ENCODE results near the gene NSMCE1.

Gene NSMCE1

DNA sequence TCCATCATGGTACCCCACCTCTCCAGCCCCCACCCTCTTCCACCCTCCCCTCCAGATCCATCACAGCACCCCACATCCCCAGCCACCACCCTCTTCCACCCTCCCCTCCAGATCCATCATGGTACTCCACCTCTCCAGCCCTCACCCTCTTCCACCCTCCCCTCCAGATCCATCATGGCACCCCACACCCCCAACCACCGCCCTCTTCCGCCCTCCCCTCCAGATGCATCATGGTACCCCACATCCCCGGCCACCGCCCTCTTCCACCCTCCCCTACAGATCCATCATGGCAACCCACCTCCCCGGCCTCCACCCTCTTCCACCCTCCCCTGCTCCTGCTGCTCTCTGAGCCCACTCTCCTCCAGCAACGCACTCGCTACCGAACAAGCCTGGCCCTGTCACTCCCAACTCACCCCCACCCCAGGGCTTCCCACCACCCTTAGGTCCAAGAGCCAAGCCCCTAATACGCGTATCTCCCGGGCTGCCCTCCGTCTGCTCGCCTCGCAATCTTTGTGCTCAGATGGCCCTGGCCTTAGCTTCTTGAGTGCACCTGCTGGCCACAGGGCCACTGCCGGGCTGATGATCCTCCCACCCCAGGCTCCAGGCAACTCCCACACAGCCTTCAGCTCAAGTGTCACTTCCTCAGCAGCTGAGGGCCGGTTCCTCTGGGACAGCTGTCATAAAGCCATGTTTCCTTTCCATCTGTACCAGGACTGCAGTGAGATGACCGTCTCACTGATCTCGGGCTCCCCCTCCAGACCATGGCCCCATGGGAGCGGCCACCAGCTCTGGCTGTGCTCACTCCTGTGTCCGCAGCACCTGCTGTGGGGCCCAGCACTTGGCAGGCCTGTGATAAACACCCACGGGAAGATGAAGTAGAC is 39.7 kb downstream of the NSMCE1 start:
- DNase-seq, result no peak

DNA sequence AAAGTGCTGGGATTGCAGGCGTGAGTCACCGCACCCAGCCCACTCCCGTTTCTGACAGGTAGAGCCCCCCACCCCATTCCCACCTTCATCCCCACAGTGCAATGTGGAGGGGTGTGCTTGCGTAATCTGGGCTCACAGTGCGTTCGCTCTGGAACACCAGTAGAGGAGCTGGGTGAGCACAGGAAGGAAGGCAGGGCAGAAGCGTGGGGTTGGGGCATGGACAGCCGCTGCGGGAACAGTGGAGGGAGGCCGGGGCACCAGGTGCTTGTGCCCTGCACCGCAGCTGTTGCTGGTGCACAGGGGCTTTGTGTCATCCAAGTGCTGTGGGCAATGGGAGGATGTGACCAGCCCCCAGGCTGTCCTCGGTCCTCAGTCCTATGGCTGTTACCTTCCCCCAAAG is 40.5 kb downstream of the NSMCE1 start:
- DNase-seq, result no peak

DNA sequence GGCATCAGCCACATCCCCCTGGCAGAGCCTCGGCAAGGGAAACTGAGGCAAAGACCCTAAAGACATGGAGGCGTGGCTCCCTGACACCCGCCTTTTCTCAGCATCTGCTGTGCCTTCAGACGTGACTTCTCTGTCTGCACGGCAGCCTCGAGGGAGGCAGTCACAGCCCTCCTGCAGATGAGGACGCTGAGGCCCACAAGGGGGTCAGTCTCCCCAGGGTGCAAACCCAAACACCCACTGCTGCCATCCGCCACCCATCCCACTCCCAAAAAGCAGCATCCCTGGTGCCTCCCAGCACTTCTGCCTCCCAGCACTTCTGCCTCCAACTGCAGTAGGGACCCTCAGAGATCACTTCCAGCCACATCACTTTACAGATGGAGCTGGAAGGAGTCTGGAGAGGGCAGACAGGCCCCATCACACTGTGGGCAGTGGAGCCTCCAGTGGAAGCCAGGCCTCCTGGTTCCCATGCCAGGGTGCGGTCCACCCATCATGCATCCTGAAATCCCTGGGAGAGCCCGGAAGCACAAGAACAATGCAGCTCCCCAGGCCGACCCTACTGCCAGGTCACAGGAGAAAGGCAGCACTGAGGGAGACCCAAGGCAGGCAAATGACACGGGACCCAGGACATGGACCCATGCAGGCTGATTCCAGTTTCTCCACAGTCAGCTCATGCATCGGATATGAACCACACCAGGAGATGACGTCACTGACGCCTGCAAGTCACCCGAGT is 41.4 kb downstream of the NSMCE1 start:
- no peak for DNase-seq

DNA sequence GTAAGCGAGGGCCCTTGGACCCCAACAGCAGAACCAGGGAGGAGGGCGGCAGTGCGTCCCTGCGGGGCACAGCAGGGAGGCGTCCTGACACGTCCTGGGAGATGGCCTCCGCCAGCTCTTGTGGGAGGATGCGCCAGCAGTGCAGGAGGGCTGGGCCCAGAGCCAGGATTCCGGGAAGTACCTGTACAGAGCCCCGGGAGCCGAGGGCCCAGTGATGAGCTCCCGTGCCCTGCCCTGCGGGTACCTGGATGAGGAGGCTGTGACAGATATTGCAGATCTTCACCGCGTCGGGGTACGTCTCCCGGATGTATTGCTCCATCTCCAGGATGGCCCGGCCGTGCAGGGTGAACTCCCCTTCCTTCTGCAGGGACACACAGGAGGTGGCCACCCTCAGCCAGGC is 42.1 kb downstream of the NSMCE1 start:
- no peak for DNase-seq

DNA sequence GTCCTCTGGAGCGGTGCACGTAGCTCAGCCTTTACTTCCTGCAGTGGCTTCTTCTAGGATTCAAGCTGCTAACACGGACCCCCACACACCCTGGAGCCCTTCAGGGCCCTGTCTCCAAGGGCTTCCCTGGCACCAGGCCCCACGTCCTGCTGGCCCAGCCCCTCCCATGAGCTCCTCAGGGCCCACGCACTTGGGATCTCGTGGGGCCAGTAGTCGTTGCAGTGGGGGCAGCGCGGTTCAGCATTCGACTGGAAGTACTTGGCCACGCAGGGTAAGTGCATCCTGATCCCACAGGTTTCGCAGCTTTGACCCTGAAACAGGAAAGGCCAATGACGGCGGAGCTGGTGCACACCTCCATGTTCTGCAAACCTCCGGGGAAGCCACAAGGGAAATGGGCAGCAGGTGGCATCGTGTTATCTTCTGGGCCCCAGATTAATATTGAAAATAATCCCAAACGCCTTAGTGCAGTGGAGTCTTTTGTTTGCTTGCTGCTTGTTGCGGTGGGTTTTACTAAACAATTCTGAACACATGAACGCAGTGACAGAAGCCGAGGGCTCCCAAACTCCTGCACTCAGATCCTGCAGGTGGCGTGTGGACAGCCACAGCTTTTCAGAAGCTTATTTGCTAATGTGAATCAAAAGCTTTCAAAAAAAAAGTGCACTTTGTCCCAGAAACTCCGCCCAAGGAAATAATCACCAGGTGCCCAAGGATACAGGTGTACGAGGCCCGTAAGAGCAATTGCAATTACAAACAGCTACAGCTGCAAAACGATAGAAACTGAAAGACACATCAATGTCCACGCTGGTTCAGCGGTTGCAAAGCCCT is 42.8 kb downstream of the NSMCE1 start:
- DNase-seq, result no peak

DNA sequence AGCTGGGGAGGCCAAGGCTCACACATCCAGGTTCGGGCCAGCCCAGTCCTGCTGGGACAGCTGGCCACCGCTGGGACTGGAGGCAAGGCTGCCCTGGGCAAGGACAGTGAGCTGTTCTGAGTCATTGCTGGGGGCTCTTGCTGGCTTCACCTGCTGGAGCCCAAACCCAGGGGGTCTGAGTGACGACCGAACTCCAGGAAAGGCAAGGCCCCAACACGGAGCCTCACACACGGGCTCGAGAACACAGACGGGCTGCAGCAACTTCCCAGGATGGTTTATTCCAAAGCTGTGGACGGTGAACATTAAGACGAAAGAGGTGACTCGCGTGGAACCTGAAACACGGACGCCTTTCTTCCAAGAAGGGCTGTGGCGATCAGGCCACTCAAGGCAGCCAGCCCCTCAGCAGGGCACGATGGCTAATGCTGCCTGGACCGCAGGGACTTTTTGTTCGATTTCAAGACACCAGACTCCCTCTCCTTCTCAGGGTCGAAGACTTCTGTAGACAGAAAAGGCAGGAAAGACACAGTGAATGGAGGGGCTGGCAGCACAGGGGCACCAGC is 43.8 kb downstream of the NSMCE1 start:
- DNase-seq, result no peak

DNA sequence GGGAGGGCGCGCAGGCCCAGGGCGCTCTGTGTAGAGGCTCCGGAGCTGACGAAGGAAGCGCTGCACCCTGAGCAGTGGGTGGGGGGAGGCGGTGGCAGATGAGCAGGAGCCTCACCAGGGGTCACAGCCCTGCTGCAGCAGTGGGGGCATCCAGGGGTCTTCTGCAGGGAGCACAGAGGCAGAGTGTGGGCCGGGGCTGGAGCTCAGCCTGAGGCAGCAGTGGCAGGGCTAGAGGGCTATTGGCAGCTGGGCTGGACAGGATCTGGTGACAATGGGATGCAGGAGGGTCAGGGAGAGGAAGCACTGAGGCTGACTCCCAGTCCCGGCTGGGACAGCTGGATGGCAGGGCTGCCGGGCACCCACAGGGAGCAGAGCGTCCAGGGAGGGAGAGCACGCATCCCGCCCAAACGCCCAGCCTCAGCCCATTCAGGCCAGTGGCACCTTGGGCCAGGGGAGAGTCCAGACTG is 44.3 kb downstream of the NSMCE1 start:
- no peak for DNase-seq

DNA sequence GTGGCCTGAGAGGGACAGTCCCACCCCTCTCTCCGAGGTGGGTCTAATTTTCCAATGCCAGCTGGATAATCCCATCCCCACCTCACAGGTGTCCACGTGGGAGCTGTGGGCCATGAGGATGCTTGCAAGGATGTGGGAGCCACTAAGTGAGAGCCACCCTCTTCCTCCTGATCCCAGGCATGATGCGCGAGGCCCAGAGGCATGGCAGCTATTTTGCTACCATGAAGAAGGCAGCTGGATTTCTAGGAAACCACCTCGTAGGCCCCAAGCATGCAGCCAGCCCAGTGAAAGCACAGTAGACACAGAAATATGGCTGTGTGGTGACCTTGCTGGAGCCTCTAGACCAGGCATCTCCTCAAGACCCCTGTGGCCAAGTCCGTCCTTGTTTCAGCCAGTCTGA is 44.9 kb downstream of the NSMCE1 start:
- DNase-seq, result no peak

DNA sequence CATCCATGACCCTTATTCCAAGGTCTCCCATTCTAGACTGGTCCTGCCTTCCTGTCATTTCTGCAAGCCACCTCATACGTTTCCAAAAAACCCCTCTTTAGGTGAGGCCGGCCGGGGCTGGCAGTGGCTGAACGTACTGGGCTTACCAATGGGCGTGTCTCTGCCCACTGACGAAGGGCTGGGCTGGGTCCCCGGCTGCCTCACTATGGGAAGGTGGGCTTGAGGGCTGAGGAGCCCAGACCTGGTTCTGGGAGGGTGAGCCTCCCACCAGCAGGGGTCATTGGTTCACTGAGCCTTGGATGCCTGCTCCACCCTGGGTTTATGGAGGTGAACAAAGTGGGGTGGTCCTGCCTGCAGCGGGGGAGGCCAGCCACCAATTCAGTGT is 45.4 kb downstream of the NSMCE1 start:
- DNase-seq, result no peak

DNA sequence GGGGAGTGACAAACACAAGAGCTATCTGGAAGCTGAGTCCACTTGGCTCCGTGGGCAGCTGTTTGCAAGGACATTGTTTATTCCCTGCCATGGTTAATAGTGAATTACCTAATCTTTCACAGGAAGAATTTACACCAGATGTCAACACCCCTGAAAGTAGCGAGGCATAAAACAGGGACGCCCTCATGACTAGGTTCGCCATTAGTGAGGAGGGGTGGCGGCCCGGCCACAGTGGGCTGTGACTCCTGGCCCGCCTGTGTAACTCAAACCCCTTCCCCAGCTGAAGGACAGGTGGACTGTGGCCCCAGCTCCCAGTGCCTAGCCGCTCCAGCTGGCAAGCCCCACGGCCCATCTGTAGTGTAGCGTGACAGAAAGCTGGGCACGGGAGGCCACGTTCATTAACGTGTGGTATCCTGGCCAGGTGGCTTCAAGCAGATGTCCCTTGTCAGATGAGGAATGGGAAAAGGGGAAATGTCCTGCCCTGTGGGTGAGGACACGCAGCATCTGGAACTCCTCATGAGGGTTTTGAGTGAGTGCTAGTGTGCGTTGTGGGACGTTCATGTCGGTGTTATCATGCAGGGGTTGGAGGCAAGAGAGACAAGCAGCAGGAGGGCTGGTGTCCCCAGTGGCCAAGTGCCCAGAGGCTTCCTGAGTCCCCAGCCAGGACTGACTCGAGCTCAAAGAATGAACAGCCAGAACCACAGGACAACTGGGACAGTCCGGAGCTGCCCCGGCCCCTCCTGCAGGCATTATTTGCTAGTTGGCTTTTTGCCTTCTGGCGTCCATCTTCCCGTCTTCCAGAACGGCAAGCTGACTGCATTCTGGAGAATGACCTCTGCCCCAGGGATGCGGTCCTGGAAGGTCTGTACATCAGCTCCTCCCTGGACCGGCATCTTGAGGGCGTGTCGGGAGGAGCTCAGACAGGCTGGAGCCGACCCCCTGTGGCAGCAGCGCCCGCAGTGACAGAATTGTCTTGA is 46.0 kb downstream of the NSMCE1 start:
- DNase-seq, result peak; percentile 72

DNA sequence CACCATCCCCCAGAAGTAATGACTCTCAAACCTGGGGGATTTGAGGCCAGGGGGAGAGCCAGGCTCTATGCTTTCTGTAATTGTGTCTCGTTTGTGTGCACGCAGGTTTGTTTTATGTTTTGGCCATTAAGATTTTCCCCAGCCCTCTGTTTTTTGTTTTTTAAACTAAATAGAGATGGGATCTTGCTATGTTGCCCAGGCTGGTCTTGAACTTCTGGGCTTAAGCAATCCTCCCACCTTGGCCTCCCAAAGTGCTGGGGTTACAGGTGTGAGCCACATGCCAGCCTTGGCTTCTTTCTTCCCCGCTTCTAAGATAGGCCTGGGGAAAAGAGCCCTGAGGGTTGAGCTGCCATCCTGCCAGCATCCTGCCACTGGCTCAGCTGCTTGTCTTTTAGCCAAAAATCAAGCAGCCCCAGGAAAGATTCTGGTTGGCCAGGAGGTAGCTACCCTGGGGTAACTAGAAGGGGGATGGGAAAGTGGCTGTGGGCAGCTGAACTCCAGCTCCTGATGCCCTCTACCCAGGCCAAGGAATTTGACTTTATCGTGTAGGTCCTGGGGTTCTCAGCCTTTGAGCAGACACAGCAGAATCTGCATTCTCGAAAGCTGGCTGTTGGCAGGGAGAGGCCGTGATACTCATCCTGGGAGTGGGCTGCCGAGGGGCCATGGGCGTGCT is 46.9 kb downstream of the NSMCE1 start:
- no peak for DNase-seq

DNA sequence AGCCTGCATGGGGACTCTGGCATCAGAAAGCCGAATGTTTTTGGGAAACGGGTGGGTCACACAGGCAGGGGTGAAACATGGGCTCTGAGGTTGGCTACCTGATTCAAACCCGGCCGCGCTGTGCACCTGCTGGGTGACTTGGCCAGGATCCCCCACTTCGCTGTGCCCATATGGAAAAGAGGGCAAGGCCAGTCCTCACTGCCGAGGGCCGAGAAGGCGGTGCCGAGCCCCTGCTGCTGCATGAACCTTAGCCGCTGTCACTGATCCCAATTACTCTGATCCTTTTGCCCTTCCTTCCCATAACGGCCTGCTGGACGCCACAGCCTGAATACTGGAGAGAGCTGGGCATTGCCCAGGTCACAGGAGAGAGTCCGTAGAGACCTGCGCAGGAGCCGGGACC is 47.6 kb downstream of the NSMCE1 start:
- no peak for DNase-seq

DNA sequence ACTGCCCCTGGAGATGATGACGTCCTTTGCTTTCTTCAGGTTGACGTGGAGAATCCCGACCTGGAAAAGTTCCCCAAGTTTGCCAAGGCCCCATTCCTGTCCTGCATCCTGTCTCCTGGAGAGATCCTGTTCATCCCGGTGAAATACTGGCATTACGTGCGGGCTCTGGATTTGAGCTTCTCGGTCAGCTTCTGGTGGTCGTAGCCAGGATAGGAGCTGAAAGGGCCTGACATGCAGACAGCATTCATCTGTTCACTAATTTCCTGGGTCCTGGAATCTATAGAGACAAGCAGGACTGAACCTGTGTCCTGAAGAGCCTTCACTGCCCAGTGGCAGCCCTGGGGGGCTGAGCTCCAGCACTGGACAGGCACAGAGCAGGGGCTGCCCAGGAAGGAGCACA is 48.0 kb downstream of the NSMCE1 start:
- DNase-seq, result no peak

DNA sequence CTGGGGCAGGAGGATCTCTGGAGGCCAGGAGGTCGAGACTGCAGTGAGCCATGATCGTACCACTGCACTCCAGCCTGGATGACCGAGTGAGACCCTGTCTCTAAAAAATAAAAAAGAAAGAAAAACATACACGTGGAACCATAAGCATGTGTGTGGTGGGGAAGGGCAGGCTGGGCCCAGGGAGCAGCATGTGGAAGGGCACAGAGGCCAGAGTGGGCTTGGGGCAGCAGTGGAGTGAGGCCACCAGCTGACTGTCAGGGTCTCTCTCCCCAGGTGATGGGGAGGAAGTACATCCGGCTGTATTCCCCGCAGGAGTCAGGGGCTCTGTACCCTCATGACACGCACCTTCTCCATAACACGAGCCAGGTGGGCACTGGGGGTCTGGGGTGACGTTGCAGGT is 48.5 kb downstream of the NSMCE1 start:
- no peak for DNase-seq

DNA sequence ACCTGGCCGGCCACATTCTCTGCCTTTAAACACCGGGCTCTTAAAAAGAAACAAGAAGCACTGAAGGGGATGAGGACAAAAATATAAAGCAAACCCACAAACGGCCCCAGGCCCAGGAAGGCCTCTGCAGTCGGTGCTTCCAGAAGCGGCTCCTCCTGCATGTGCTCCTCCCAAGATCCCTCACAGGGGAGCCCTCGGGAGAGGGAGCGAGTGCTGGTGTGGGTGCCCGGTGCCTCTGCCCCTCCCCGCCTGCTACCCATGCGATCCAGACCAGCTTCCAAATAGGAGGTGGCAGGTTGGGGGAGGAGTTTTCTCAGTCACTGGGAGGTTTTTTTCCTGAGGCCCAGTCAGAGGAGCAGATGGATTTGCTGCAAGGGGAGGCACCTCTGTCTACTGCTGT is 49.4 kb downstream of the NSMCE1 start:
- DNase-seq, result no peak

DNA sequence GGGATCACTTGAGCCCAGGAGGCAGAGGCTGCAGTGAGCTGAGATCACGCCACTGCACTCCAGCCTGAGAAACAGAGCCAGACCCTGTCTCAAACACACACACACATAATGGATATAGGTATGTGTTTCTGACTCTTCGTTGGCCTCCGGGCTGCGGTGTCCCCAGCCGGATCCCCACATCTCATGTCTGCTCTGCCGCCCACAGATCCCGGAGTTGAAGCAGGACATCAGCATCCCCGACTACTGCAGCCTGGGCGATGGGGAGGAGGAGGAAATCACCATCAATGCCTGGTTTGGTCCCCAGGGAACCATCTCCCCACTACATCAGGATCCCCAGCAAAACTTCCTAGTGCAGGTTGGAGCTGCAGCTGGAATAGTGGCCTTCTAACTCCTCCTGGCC is 49.8 kb downstream of the NSMCE1 start:
- DNase-seq, result no peak

DNA sequence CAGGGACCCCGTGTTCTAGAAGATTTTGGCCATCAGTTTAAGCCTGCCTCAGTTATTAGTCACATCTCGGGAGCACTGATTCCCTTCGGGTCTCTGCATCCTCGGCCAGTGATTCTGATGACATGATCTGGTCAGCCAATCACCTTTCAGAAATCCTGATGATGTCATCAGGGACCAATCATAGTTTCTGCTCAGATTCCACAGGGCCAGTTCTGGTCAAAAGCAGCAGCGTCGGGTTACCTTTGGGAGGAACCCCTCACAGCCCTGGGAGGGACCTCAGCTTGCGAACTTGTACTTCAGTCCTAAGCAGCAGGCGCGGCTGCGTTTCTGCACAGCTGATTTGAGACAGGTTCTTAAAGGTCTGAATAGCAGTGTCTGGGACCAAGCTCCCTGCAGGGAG is 51.3 kb downstream of the NSMCE1 start:
- no peak for DNase-seq

DNA sequence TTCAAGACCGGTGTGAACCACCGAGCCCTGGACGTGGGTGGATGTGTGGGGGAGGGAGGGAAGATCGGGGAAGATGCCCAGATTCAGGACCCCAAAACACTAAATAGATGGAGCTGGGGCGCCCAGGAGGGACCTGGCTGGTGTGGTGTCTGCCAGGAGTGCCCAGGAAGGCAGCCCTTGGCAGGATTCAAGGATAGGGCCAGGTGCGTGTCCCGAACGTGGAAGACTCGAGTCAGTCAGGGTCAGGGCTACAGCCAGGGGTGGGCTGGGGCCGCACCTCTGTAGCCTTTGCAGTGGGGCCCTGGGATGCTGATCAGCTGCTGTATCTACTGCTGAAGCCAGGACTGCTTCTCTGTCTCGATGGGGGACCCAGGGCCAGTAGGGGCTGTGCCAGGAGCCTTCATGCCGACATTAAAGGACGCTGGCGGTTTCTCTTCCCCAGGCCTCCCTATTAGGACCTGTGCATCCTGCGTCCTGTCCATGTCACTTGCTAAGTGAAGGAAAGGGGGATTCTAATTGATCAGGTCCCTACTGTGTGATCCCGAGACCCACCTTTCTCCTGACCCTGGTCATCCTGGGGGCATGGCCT is 52.2 kb downstream of the NSMCE1 start:
- no peak for DNase-seq

DNA sequence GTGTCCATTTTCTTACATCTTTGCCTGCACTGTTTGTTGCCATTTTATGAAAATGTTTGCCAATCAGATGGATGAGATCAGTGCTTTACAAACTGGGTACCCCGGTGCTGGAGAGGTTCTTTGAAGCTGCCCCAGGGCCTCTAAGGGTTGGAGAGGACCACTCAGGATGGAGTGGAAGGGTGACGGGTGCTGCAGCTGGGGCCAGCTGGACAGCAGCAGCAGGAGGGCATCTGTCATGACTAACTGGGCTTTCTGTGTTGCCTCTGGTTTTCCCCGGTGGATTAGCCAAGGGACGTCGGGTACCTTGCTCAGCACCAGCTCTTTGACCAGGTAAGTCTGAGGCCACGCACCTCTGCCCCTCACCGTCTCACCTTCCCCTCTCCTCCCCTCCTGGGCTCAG is 52.9 kb downstream of the NSMCE1 start:
- DNase-seq, result no peak

DNA sequence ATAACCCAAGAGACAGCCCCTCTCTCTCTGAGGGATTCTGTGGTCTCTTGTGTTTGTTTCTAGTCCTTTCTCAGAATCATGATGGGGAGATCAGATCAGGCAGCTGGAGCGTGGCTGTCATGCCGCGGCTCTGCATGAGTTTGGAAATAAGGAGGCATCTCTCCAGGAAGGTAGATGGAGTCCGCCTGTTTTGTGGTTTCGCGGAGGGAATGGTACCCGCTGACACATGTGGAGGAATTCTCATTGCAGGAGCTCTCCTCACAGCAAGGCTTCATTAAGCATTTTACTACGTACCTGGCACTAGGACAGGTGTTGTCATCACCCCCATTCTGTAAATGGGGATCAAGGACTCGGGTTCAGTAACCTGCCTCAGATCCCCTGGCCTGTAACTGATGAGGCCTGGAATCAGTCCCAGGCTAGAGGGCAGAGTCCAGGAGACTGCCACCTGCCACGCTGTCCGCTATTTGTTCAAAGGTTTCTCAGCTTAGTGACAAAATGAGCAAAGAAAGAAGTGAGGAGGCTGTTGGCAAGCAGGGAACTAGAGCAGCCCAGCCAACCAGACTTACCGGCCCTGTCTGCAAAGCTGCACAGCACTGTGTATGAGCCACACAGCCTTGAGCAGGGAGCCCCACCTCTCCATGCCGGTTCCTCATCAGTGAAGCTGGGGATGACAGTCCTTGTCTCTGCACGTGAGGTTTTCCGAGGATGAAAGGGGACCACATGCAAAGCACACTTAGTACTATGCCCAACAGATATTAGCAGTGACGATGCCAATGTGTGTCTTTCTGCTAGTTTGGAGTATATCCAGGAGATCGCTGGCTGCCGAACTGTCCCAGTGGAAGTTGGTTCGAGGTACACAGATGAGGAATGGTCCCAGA is 54.2 kb downstream of the NSMCE1 start:
- DNase-seq, result no peak

Measured in DMS 273 treated with DMSO at 0.1 percent for 48 hours (cell line).